K562 (cell line): ENCODE measurements around the gene PNPLA1. TPM values are rescaled to one million over a fixed set of nuclear protein-coding genes. Genes with fewer than 3 reads are reported as not detected.

Source experiments
- DACH1 ChIP-seq: fragments of 450-650 bp; IDR thresholded peaks from 2 replicates; pipeline ENCODE4 v1.6.1; 2018; ENCODE audit not compliant: partially characterized antibody
- ZNF318 ChIP-seq, 2 experiments: fragments of 450-650 bp; IDR thresholded peaks; 2 replicates each; pipeline ENCODE4 v1.6.1; 2016; ENCODE audit warnings: mild to moderate bottlenecking in 2 of 2, borderline replicate concordance in 1 of 2, low read depth in 1 of 2, moderate library complexity in 1 of 2
- polyA plus RNA-seq, 8 experiments: library from polyadenylated mRNA; depleted of rRNA in 4 of 8; stranded (reverse) in 5 of 8; unstranded in 3 of 8; fragments of >200 nt; fragmentation: Nextera tagmentation in 2 of 8; fragmentation: Illumina TruSeq in 1 of 8; extraction: Ambion mirVana in 2 of 8; extraction: Trizol in 1 of 8; gene quantifications; 2 replicates each; pipeline versions ENCODE4 v1.2.1 to v1.2.3, GENCODE V29; 2011 to 2014; ENCODE audit warnings: inconsistent platforms in 1 of 8, missing spikeins in 1 of 8
- total RNA-seq, 7 experiments: library from RNA; depleted of rRNA in 6 of 7; stranded (reverse); fragments of >200 nt in 6 of 7; fragmentation: Illumina TruSeq in 2 of 7; extraction: Trizol in 2 of 7; gene quantifications; 2 replicates each; pipeline versions ENCODE4 v1.2.1 to v1.2.3, GENCODE V29; 2011 to 2021; ENCODE audit warnings: low replicate concordance in 1 of 7

Gene PNPLA1
- total and polyA plus RNA-seq, 9 of the 15 experiments (the other 6 are each of a cell fraction or from before 2014, with no cell fraction given), result 0.04 to 0.27 (median 0.13) TPM; not detected in 2

GRCh38 chr6:36277946-36278470 lies 8.1 kb downstream of the PNPLA1 start (continued):
- no peak for TF ChIP-seq ZNF318 (IDR thresholded peaks at IDR 0.05; ENCODE audit: borderline replicate concordance in 1 of 2, low read depth in 1 of 2)
- TF ChIP-seq DACH1, result no peak
- TF ChIP-seq, all 486 proteins: peak for 0
